ENCODE results near the gene DIPK1C.

DIPK1C gene

DNA sequence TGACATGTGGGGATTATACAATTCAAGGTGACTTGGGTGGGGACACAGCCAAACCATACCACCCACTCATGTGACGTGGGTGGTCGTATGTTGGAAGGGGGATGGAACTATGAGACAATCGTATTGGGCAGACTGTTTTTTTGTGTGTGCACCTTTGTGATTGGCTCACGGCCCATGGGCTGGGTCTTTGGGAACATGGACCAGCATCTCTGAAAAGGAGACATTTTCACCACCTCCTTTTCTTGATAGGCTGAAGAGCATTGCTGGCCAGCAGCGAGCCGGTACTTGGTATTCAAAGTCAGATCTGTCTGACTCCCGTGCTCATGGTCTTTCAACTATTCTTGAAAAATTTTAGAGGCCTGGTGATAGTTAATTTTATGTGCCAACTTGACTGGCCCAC is 62.1 kb downstream of the DIPK1C start:
- TF ChIP-seq ZNF565 (CRISPR knock-in tag; conservative IDR thresholded peaks at IDR 0.05; ENCODE audit: low read depth), result no peak
- TF ChIP-seq, protein P1, sequence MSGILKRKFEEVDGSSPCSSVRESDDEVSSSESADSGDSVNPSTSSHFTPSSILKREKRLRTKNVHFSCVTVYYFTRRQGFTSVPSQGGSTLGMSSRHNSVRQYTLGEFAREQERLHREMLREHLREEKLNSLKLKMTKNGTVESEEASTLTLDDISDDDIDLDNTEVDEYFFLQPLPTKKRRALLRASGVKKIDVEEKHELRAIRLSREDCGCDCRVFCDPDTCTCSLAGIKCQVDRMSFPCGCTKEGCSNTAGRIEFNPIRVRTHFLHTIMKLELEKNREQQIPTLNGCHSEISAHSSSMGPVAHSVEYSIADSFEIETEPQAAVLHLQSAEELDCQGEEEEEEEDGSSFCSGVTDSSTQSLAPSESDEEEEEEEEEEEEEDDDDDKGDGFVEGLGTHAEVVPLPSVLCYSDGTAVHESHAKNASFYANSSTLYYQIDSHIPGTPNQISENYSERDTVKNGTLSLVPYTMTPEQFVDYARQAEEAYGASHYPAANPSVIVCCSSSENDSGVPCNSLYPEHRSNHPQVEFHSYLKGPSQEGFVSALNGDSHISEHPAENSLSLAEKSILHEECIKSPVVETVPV (CRISPR knock-in tag; IDR thresholded peaks at IDR 0.05), result no peak
- TF ChIP-seq RARB (CRISPR knock-in tag; IDR thresholded peaks at IDR 0.05), result no peak
- TF ChIP-seq ZNF70 (CRISPR knock-in tag; IDR thresholded peaks at IDR 0.05), result no peak
- TF ChIP-seq, protein P2, sequence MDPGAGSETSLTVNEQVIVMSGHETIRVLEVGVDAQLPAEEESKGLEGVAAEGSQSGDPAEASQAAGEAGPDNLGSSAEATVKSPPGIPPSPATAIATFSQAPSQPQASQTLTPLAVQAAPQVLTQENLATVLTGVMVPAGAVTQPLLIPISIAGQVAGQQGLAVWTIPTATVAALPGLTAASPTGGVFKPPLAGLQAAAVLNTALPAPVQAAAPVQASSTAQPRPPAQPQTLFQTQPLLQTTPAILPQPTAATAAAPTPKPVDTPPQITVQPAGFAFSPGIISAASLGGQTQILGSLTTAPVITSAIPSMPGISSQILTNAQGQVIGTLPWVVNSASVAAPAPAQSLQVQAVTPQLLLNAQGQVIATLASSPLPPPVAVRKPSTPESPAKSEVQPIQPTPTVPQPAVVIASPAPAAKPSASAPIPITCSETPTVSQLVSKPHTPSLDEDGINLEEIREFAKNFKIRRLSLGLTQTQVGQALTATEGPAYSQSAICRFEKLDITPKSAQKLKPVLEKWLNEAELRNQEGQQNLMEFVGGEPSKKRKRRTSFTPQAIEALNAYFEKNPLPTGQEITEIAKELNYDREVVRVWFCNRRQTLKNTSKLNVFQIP (CRISPR knock-in tag; IDR thresholded peaks at IDR 0.05; ENCODE audit: borderline replicate concordance, low read depth), result no peak
- no peak for TF ChIP-seq GLIS3 (CRISPR knock-in tag; IDR thresholded peaks at IDR 0.05)
- TF ChIP-seq ISL1 (CRISPR knock-in tag; IDR thresholded peaks at IDR 0.05), result no peak
- TF ChIP-seq ZNF8 (CRISPR knock-in tag; IDR thresholded peaks at IDR 0.05), result no peak
- TF ChIP-seq ARNTL (CRISPR knock-in tag; IDR thresholded peaks at IDR 0.05; ENCODE audit: borderline replicate concordance, low read depth), result no peak
- TF ChIP-seq CSDC2 (CRISPR knock-in tag; IDR thresholded peaks at IDR 0.05), result no peak
- TF ChIP-seq, protein P3, sequence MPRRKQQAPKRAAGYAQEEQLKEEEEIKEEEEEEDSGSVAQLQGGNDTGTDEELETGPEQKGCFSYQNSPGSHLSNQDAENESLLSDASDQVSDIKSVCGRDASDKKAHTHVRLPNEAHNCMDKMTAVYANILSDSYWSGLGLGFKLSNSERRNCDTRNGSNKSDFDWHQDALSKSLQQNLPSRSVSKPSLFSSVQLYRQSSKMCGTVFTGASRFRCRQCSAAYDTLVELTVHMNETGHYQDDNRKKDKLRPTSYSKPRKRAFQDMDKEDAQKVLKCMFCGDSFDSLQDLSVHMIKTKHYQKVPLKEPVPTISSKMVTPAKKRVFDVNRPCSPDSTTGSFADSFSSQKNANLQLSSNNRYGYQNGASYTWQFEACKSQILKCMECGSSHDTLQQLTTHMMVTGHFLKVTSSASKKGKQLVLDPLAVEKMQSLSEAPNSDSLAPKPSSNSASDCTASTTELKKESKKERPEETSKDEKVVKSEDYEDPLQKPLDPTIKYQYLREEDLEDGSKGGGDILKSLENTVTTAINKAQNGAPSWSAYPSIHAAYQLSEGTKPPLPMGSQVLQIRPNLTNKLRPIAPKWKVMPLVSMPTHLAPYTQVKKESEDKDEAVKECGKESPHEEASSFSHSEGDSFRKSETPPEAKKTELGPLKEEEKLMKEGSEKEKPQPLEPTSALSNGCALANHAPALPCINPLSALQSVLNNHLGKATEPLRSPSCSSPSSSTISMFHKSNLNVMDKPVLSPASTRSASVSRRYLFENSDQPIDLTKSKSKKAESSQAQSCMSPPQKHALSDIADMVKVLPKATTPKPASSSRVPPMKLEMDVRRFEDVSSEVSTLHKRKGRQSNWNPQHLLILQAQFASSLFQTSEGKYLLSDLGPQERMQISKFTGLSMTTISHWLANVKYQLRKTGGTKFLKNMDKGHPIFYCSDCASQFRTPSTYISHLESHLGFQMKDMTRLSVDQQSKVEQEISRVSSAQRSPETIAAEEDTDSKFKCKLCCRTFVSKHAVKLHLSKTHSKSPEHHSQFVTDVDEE (CRISPR knock-in tag; IDR thresholded peaks at IDR 0.05), result no peak
- no peak for TF ChIP-seq ZC3H10 (CRISPR knock-in tag; IDR thresholded peaks at IDR 0.05)
- TF ChIP-seq, protein P4, sequence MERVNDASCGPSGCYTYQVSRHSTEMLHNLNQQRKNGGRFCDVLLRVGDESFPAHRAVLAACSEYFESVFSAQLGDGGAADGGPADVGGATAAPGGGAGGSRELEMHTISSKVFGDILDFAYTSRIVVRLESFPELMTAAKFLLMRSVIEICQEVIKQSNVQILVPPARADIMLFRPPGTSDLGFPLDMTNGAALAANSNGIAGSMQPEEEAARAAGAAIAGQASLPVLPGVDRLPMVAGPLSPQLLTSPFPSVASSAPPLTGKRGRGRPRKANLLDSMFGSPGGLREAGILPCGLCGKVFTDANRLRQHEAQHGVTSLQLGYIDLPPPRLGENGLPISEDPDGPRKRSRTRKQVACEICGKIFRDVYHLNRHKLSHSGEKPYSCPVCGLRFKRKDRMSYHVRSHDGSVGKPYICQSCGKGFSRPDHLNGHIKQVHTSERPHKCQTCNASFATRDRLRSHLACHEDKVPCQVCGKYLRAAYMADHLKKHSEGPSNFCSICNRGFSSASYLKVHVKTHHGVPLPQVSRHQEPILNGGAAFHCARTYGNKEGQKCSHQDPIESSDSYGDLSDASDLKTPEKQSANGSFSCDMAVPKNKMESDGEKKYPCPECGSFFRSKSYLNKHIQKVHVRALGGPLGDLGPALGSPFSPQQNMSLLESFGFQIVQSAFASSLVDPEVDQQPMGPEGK (CRISPR knock-in tag; IDR thresholded peaks at IDR 0.05; ENCODE audit: borderline replicate concordance), result no peak
- no peak for TF ChIP-seq TOX (CRISPR knock-in tag; IDR thresholded peaks at IDR 0.05; ENCODE audit: borderline replicate concordance)
- no peak for TF ChIP-seq PPARA (CRISPR knock-in tag; IDR thresholded peaks at IDR 0.05; ENCODE audit: borderline replicate concordance)
- no peak for TF ChIP-seq ESRRG (CRISPR knock-in tag; IDR thresholded peaks at IDR 0.05)
- TF ChIP-seq BACH2 (CRISPR knock-in tag; IDR thresholded peaks at IDR 0.05; ENCODE audit: borderline replicate concordance), result no peak
- TF ChIP-seq SNAI2 (CRISPR knock-in tag; IDR thresholded peaks at IDR 0.05), result no peak
- TF ChIP-seq ZFP30 (CRISPR knock-in tag; IDR thresholded peaks at IDR 0.05), result no peak
- ATAC-seq, result no peak

DNA sequence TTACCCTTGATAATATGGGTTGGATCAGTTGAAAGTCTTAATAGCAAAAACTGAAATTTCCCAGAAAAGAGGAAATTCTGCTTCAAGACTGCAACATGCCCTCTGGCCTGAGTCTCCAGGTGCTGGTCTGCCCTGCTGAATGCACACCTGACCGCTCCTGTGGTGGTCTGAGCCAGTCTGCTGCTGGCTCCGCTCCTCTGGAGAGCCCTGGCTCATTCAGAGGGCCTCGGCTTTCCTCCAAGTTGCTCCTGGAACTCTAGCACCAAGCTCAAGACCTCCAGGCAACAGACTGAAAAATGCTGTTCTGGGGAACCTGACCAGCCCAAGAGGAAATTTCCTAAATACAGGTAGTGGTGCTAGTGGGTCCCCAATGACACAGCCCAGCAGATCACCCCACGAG is 64.8 kb downstream of the DIPK1C start:
- TF ChIP-seq, protein P4 (CRISPR knock-in tag; IDR thresholded peaks at IDR 0.05; ENCODE audit: borderline replicate concordance), result no peak
- TF ChIP-seq ARNTL (CRISPR knock-in tag; IDR thresholded peaks at IDR 0.05; ENCODE audit: borderline replicate concordance, low read depth) (no peak), ISL1 (CRISPR knock-in tag; IDR thresholded peaks at IDR 0.05) (no peak), OSR1 (CRISPR knock-in tag; IDR thresholded peaks at IDR 0.05) (no peak), ZNF70 (CRISPR knock-in tag; IDR thresholded peaks at IDR 0.05) (no peak), ZNF565 (CRISPR knock-in tag; conservative IDR thresholded peaks at IDR 0.05; ENCODE audit: low read depth) (no peak), ESRRG (CRISPR knock-in tag; IDR thresholded peaks at IDR 0.05) (no peak), CSDC2 (CRISPR knock-in tag; IDR thresholded peaks at IDR 0.05) (no peak), GLIS3 (CRISPR knock-in tag; IDR thresholded peaks at IDR 0.05) (no peak), SNAI2 (CRISPR knock-in tag; IDR thresholded peaks at IDR 0.05) (no peak), ZC3H10 (CRISPR knock-in tag; IDR thresholded peaks at IDR 0.05) (no peak), ZFP30 (CRISPR knock-in tag; IDR thresholded peaks at IDR 0.05) (no peak), ZNF8 (CRISPR knock-in tag; IDR thresholded peaks at IDR 0.05) (no peak), TCF4 (CRISPR knock-in tag; IDR thresholded peaks at IDR 0.05; ENCODE audit: borderline replicate concordance) (no peak), RARB (CRISPR knock-in tag; IDR thresholded peaks at IDR 0.05) (no peak), BACH2 (CRISPR knock-in tag; IDR thresholded peaks at IDR 0.05; ENCODE audit: borderline replicate concordance) (no peak), ZFP3 (CRISPR knock-in tag; IDR thresholded peaks at IDR 0.05) (no peak)
- TF ChIP-seq, protein P3 (CRISPR knock-in tag; IDR thresholded peaks at IDR 0.05), result no peak
- TF ChIP-seq, protein P5, sequence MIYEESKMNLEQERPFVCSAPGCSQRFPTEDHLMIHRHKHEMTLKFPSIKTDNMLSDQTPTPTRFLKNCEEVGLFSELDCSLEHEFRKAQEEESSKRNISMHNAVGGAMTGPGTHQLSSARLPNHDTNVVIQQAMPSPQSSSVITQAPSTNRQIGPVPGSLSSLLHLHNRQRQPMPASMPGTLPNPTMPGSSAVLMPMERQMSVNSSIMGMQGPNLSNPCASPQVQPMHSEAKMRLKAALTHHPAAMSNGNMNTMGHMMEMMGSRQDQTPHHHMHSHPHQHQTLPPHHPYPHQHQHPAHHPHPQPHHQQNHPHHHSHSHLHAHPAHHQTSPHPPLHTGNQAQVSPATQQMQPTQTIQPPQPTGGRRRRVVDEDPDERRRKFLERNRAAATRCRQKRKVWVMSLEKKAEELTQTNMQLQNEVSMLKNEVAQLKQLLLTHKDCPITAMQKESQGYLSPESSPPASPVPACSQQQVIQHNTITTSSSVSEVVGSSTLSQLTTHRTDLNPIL (CRISPR knock-in tag; IDR thresholded peaks at IDR 0.05; ENCODE audit: low read depth), result no peak
- TF ChIP-seq, protein P1 (CRISPR knock-in tag; IDR thresholded peaks at IDR 0.05), result no peak
- ATAC-seq, result no peak
